Pons (tissue), 1 donor: Measurements from ENCODE around the gene SMAD6.

Source experiments
- DNase-seq: peaks from one replicate; pipeline ENCODE4 v3.0.0-alpha.2; 2016; ENCODE audit warnings: low spot score

SMAD6 gene

DNA sequence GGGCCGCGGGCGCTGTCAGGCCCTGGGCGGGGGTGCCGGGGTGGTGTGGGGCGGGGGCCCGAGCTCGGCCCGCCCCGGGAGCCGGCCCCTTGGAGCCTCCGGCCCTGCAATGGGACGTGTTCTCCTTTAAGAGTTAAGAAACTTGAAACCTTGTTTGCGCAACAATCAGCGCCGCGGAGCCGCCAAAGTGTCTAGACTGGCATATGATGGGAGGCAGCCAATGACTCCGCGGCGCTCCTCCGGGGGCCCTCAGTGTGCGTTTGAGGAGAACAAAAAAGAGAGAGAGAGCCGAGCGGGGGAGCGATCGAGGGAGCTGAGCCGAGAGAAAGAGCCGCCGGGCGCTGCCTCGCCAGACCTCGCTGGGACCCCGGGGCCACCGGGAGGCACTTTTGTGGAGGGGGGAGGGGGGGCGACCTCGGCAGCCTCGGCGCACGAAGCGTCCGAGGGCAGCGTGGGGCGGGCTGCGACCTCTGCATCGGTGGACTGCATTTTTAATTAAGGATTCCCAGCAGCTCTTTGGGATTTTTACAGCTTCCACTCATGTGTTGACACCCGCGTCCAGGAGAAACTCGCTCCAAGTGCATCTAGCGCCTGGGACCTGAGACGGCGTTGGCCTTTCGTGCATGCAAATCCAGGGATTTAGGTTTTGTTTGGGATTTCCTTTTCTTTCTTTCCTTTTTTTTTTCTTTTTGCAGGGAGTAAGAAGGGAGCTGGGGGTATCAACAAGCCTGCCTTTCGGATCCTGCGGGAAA lies at the start of gene SMAD6:
Gene SMAD6, plus strand, starts transcription at position 202 of the 752 bp plus-strand sequence. CDS start 1,023 bp downstream, outside the sequence.
- peak; percentile 85 for DNase-seq

DNA sequence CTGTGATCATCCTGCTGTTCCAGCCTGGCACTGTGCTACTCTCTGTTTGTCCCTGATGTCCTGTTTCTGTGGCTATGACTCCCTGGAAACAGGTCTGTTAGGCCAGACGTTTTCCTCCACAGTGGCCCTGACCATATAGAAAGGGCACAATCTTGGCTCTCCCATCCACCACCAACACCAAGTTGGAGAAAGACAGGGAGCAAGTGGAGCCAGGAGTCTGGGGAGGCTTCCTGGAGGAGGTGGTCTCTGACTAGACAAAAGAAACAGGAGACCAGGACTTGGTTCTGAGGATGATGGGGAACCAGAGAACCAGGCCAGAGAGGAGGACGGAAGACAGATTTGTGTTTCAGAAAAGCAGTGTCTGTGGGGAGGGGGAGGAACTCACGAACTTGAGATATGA lies 49.2 kb upstream of the SMAD6 start:
- DNase-seq: no peak

GRCh38 chr15:66653398-66653797 lies 48.6 kb upstream of the SMAD6 start:
- no peak for DNase-seq

- DNase-seq: no peak
Measured at GRCh38 chr15:66653852-66654251, 48.2 kb upstream of the SMAD6 start.

- no peak for DNase-seq
Measured at GRCh38 chr15:66654361-66654738, 47.7 kb upstream of the SMAD6 start.

DNA sequence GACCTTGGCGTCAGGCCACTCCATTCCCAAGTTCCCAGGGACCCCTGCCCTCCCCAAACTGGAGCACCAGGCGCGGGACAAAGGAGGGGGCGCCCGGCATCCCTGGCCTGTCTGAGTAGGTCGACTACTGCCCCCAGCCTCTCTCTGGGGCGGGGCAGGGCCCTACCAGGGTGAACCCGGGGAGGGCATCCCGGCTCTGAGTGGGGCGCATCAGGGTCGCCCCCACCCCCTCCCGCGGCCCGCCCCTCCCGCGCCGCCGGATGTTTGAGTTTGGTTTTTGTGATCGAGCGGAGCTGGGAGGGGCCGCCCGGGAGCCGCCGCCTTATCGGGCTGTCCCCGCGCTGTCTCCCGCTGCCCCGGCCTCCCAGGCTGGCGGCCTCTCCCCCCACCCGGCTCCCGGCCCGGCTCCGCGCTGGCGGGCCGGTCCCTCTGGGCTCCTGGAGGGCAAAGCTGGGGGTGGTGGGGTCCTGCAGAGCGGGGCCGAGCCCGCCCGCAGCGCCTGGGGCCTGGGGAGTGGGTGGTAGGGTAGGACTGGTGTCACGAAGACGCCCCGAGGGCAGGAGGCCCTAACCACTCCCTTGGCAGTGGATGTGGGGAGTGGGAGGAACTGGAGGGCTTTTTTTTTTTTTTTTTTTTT lies 47.2 kb upstream of the SMAD6 start:
- no peak for DNase-seq

GRCh38 chr15:66655511-66655910 lies 46.5 kb upstream of the SMAD6 start:
- no peak for DNase-seq

- DNase-seq: no peak
Measured at GRCh38 chr15:66655997-66656396, 46.0 kb upstream of the SMAD6 start.

- no peak for DNase-seq
Measured at GRCh38 chr15:66657185-66658020, 44.6 kb upstream of the SMAD6 start.

- no peak for DNase-seq
Measured at GRCh38 chr15:66658044-66658443, 44.0 kb upstream of the SMAD6 start.

DNA sequence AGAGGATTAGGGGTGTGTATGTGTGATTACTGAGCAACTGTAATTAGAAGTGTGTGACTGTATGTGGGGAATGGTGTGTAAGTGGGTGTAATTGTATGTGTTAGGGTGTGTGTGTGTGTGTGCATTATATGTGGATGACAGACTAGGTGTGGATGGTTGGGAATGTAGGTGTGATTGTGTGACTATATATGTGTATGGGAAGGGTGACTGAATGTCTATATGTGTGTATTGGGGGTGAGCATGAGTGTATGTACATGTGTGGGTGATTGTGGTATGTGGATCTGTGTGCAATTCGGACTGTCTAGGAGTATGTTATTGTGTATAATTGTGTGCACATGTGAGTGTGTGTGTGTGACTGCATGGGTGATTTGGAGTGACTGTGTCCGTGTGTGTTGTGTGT lies 43.2 kb upstream of the SMAD6 start:
- no peak for DNase-seq

DNA sequence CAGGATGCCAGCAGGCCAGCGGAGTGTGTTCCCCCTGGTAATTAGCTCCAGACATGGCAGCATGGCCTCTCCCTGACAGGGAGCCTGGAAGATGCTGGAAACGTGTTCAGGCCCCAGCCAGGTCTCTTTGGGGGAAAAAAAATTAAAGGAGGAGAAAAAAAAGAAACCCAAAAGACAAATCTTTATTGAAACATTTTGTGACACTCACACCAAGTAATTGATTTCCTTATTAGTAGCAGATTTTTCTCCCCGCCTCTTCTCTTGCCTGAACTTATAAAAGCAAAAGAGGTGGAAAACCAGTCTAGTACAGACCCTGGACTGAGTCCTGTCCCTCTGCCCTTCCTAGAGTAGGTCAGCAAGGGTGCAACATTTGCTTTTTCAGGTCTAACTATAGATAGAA lies 42.7 kb upstream of the SMAD6 start:
- no peak for DNase-seq

- DNase-seq: no peak
Measured at GRCh38 chr15:66661432-66662096, 40.5 kb upstream of the SMAD6 start.

DNA sequence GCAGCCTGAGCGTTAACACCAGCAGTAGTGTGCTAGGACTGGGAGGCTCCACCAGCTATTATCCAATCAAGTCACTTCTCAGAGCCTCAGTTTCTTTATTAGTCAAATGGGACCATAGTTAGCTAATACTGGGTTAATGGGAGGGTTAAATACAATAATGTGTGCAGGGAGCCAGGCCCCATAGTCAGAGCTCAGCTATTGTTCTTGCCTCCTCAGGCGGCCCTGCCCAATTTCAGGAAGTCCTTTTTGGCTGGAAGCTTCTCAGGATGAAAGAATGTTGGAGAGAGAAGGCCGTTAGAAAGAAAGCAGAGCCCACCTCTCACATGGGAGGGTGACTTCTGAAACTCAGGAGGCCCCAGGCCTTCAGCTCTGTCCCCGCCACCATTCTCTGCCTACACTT lies 39.5 kb upstream of the SMAD6 start:
- DNase-seq: no peak

- DNase-seq: no peak
Measured at GRCh38 chr15:66663664-66664063, 38.4 kb upstream of the SMAD6 start.

GRCh38 chr15:66670175-66670574 lies 31.9 kb upstream of the SMAD6 start:
- DNase-seq: no peak

GRCh38 chr15:66670762-66671580 lies 31.1 kb upstream of the SMAD6 start:
- DNase-seq: no peak

- DNase-seq: no peak
Measured at GRCh38 chr15:66672867-66673266, 29.2 kb upstream of the SMAD6 start.

- no peak for DNase-seq
Measured at GRCh38 chr15:66673410-66674322, 28.4 kb upstream of the SMAD6 start.

DNA sequence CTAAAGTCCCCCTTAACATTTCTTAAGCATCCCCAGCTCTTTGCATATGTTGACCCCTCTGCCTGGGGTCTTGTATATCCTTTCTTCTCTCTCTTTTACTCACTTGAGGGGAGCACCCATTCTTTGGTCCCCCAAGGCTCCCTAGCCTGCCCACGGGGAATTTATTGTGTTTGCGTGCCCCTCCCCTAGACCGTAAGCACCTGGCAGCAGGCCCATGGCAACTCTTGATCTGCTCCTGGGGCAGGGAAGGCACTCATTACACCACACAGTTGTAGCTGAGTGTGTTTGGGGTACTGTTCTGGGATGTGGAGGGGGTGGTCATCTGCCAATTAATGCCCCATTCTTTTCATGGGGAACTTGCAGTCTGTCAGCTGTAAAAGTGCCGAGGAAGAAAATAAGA lies 27.3 kb upstream of the SMAD6 start:
- DNase-seq: no peak
